SK-N-MC (cell line): ENCODE measurements around the gene FBXW9.
A peak's percentile ranks its signal among the peaks of the same experiment; 100 is the strongest.

Experiments used
- EZH2 ChIP-seq: fragments of 200-600 bp; sonication (generic); IDR thresholded peaks from one replicate; pipeline ENCODE4 v1.6.1; 2017; ENCODE audit warnings: antibody characterized with exemption
- POLR2AphosphoS5 ChIP-seq: IDR thresholded peaks from 2 replicates; pipeline ENCODE4 v1.6.1; 2012; ENCODE audit warnings: mild to moderate bottlenecking, low read depth, low read length, borderline replicate concordance

DNA sequence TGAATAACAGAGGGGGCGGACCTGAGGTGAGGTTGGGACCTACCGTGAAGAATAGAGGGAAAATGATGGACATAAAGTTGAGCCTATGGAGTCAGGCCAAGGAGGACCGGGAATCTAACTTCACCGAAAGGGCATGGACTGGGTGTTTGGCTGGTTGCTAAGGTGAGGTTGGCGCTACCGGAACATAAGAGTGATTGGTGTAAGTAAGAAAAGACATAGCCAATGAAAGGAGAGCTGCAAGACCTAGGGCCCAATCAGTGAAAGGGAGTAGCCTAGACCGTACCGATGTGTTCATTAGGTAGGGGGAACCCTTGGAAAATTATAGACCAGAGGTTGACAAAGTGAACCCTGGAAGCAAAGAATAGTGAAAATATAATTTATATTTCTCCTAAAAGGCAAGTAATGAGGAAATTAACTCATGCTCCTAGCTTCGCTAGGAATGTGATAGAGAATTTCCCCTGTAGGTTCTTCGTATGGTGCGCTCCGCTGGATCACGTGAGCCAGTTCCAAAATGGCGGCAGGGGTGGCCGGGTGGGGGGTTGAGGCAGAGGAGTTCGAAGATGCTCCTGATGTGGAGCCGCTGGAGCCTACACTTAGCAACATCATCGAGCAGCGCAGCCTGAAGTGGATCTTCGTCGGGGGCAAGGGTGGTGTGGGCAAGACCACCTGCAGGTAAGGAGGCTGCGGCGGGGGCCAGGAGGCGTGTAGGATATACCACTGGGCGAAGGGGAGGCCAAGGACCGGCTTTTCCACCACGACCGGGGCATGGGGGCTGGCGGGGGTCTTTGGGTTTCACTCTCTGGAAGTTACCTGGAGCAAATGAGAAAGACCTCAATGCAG is 40.8 kb upstream of the FBXW9 start, which contains the start of gene GET3:
- TF ChIP-seq EZH2: no peak
- peak; percentile 82 for TF ChIP-seq POLR2AphosphoS5
